ENCODE data around the gene POPDC2.
"Not testable (repeated sequence)": the region's sequence is repeated elsewhere in the genome, so short reads cannot be mapped to it uniquely, and the experiment has no call there.

The POPDC2 gene

GRCh38 chr3:119613201-119613600 lies 47.2 kb downstream of the POPDC2 start:
- no peak for DNase-seq (ENCODE audit: low spot score)

DNA sequence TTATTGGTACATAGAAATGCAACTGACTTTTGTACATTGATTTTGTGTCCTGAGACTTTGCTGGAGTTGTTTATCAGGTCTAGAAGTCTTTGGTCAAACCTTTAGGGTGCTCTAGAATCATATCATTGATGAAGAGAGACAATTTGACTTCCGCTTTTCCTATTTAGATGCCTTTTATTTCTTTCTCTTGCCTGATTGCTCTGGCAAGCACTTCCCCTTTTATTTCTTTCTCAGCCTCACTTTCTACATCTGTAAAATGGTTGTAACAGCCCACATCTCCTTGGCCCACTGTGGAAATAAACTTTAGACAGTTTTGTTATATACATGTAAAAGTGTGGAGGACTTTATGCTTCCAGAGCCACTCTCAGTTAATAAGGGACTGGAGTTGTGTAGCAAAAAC lies 48.7 kb downstream of the POPDC2 start:
- DNase-seq (ENCODE audit: low spot score), result no peak

DNA sequence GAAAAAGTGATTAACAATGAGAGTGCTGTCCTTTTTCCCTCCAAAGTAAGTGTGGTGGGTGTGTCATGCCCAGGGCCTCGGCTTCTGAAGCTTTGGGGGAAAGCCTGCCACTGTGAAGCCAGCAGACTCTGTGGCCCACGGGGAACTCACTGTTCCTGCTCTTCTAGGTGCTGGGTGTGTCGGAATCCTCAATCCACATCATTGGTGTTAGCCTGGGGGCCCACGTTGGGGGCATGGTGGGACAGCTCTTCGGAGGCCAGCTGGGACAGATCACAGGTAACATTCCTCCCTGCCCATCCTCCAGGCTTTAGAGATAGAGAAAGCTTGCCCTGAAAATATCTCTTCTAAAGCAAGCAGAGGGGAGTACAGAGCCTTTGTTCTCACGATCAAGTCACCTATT lies 51.1 kb downstream of the POPDC2 start:
- no peak for DNase-seq (ENCODE audit: low spot score)

- DNase-seq (ENCODE audit: low spot score), result no peak
These were observed 51.9 kb downstream of the POPDC2 start for GRCh38 chr3:119608405-119609000.

- peak; percentile 63 for DNase-seq (ENCODE audit: low spot score)
These were observed 55.5 kb downstream of the POPDC2 start for GRCh38 chr3:119604878-119605277.

DNA sequence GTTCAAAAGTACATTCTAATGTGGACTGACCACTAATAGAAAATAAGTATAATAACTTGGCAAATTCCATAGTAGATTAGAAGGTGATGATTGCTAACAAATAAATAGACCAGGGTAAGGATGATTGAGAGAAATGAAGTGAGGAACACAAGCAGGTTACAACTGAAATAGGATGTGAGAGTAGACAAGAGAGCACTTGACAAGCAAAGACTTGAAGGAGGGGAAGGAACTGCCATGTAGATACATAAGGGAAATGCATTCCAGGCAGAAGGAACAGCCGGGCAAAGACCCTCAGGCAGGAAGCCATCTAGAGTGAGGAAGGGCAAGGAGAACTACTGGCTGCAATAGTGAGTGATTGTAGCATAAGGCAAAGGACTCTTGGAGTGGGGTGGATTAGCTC lies 57.7 kb downstream of the POPDC2 start:
- DNase-seq (ENCODE audit: low spot score), result no peak

DNA sequence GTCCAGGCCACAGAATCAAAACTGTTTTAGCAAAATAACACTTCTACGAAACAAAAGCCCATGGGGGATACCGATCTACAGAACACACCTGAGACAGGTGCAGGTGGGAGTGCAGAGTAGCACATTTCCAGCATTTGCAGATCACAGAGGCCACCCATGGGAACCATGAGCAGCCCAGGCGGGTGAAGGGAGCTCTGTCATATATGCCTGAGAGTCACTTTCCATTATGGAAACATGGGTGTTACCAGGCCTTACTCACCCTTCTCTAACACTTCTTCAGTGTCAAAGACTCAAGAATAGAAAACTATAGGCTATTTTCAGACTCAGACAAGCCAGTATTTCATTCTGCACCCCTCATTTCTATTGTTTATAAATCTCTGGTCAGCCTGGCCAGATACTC lies 59.2 kb downstream of the POPDC2 start:
- DNase-seq (ENCODE audit: low spot score), result no peak

GRCh38 chr3:119600732-119601131 lies 59.7 kb downstream of the POPDC2 start:
- no peak for DNase-seq (ENCODE audit: low spot score)

DNA sequence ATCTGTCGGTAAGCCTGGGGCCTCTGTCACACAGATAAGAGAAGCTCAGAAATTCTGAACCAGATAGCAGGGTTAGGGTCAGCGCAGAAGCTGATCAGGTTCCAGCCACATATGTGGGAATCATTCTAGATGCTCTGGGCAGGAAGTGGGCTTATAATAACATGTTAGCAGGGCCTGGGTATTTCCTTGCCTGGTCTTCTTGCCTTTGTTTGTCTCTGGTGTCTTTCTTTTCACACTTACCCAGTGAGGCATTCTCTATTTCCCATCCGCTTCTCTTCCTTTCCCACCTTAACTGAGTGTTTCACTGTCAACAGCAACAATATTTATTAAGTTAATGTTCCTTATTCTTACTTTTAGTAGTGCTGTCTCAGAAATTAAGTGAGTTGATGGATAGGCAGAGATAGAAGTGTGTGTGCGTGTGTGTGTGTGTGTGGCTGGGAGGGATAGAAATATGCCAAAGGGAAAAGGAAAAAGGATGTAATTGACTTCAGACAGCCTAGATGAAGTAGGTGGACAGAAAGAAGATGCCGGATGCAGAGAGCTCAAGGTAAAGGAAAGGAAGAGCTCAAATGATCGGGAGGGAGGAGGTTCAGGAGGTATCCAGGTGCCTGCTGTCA lies 60.7 kb downstream of the POPDC2 start:
- no peak for DNase-seq (ENCODE audit: low spot score)

DNA sequence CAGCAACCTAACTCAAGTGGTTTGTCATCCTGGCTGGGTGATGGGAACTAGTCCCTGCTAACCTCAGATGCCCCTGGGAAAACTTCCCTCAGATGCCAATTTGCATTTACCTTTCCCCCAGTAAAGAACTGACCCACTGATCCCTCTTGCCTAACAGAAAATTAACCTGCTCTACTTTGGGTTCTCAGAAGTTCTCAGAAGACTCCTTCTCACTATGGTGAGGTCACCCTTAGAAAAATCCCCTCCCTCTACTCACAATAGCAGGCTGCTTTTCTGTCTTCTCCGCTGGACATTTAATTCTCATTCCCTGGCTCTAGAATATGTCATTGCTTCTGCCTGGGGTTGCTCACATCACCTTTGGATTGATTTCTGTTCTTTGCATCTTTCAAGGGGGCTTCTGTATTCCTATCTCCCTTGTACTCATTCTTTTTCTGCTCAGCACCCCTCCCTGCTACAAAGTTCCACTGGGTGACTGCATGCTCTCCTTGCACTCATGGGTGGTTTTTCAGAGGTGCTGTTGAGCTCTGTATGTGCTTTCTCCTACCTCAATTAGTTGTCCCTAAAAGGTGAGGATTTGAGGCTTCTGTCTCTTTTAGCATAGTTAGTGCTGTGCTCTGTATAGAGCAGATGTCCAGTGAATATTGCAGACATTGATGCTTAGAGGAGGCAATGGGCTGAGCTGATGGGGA lies 61.8 kb downstream of the POPDC2 start:
- no peak for DNase-seq (ENCODE audit: low spot score)

DNA sequence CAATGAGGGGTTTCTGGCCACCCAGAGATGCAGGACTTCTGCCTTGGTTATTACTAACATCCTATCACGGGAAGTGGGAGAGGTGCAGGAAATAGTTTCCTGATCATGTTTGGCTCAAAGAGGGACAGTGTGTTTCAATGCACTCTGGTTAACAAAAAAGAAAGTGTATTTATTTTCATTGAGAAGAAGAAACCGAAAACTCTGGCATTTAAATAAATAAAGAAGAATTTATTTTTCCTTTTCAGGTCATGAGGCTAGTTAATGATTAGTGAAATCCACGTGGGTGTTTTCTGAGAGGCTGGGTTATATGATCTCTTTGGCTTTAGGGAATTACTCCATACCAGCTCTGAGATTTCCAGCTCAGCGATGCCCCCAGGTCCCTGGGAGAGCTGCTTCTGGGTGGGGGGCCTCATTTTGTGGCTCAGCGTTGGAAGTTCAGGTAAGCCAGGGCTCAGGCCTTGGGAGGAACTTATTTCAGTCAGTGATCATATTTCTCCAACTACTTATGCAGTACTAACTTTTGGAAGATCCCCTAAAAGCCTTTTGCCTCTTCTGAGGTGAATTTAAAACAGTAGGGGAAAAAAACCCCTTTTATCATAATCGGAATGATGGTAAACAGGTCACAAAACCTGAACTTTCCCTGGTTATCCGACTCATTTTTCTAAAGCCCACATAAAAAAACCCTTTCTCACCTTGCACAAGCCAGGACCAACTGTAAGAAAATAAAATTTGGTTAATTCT lies 62.7 kb downstream of the POPDC2 start, which contains the start of gene PLA1A:
Gene PLA1A, plus strand, starts transcription at position 338 of the 741 bp plus-strand sequence. Its CDS starts 29 bp downstream, at position 367.
- no peak for DNase-seq (ENCODE audit: low spot score)

GRCh38 chr3:119596398-119596797 lies 64.0 kb downstream of the POPDC2 start:
- no peak for DNase-seq (ENCODE audit: low spot score)

GRCh38 chr3:119595639-119596334 lies 64.6 kb downstream of the POPDC2 start:
- DNase-seq (ENCODE audit: low spot score), result no peak

- DNase-seq (ENCODE audit: low spot score), result not testable (repeated sequence)
These were observed 65.5 kb downstream of the POPDC2 start for GRCh38 chr3:119594929-119595328.

DNA sequence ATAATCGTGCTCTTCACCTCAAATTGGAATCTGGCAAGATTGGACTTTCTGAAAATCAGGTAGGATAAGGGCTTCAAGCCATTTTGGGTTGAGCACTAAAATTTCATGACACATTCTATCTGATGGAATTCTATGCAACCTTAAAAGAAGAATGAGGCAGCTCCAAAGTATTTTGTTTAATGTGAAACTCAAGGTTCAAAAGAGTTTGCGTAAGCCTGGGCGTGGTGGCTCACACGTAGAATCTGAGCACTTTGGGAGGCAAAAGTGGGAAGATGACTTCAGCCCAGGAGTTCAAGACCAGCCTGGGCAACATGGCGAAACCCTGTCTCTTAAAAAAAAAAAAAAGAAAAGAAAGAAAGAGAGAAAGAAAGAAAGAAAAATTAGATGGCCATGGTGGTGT lies 66.3 kb downstream of the POPDC2 start:
- no peak for DNase-seq (ENCODE audit: low spot score)

- DNase-seq (ENCODE audit: low spot score), result no peak
These were observed 67.5 kb downstream of the POPDC2 start for GRCh38 chr3:119592861-119593260.
